Measurements from ENCODE around the gene VPS51. TPM values are rescaled to one million over a fixed set of nuclear protein-coding genes. Genes with fewer than 3 reads are reported as not detected.
A peak's percentile ranks its signal among the peaks of the same experiment; 100 is the strongest.

VPS51 gene
- total and polyA plus RNA-seq, 11 donors, result 78.4 to 165 (median 101) TPM

- Histone ChIP-seq H3K9me3 (no peaks in the 10 kb centered on the region), H3K4me3 (no peak overlapping the region), H3K4me1 (peaks cover 0 to 56% (median 37%) of the 10 kb centered on the region in 12 donors), H3K27ac (no peak overlapping the region), H3K36me3 (peaks cover 0 to 40% (median 28%) of the 10 kb centered on the region in 9 donors), H3K27me3 (peaks cover 0 to 5% (median 0%) of the 10 kb centered on the region in 9 donors)
- intact Hi-C loops (cut with DNase I), result loop anchor here in 1 of 10 donors (10.0 kb wide), 1 partner anchor 194 kb away; the partner anchor contains the start of gene ATG2A
- DNase-seq, result no peak
- ATAC-seq, result no peak
- TF ChIP-seq CTCF (IDR thresholded peaks at IDR 0.05) (no peak), POLR2A (IDR thresholded peaks at IDR 0.05) (no peak)
- WGBS, 4 donors, result 93 to 96% (median 94%) methylated on average over 16 to 38 of the region's 38 CpGs
Measured at GRCh38 chr11:65108469-65109123, 12.6 kb downstream of the VPS51 start.

GRCh38 chr11:65109231-65110198 is 13.5 kb downstream of the VPS51 start:
- peak in 1 of 5 donors; percentile 14 for DNase-seq
- peaks cover 0 to 38% (median 28%) of the 10 kb centered on the region in 9 donors for H3K36me3 ChIP-seq
- no peak for ATAC-seq
- 83 to 89% (median 86%) methylated on average over 22 to 36 of the region's 36 CpGs for WGBS, 4 donors
- no peak overlapping the region for H3K27ac ChIP-seq
- H3K9me3 ChIP-seq, result no peaks in the 10 kb centered on the region
- no peak overlapping the region for H3K4me3 ChIP-seq
- peaks cover 0 to 5% (median 0%) of the 10 kb centered on the region in 9 donors for H3K27me3 ChIP-seq
- intact Hi-C loops (cut with DNase I), result loop anchor here in 9 of 10 donors (2.0 to 10.0 kb wide), 12 partner anchors 69 to 418 kb away; partner anchors contain the start of genes CAPN1 (in 5 of the 9), ARL2 (in 2 of the 9), CDC42BPG (in 2 of the 9) and ATG2A (in 1 of the 9)
- H3K4me1 ChIP-seq, result peaks cover 0 to 55% (median 36%) of the 10 kb centered on the region in 12 donors
- TF ChIP-seq CTCF (IDR thresholded peaks at IDR 0.05), result no peak
- TF ChIP-seq POLR2A (IDR thresholded peaks at IDR 0.05), result no peak

GRCh38 chr11:65110354-65110861 is 14.4 kb downstream of the VPS51 start:
- Histone ChIP-seq H3K4me3 (peak overlapping the region in 1 of 12 donors; percentile 66), H3K36me3 (peaks cover 0 to 34% (median 28%) of the 10 kb centered on the region in 9 donors), H3K4me1 (peaks cover 0 to 50% (median 33%) of the 10 kb centered on the region in 12 donors), H3K27ac (peak overlapping the region in 10 of 12 donors; percentile 31 to 86 (median 66)), H3K27me3 (peaks cover 0 to 5% (median 0%) of the 10 kb centered on the region in 9 donors), H3K9me3 (no peaks in the 10 kb centered on the region)
- TF ChIP-seq CTCF (IDR thresholded peaks at IDR 0.05) (peak; percentile 96 to 99 (median 98)), POLR2A (IDR thresholded peaks at IDR 0.05) (no peak)
- WGBS, 4 donors, result 12 to 16% (median 13%) methylated on average over 9 to 18 of the region's 18 CpGs
- ATAC-seq (peak; percentile 29 to 62 (median 40)), DNase-seq (peak; percentile 82 to 90 (median 86))
- intact Hi-C loops (cut with DNase I), result loop anchor here in 9 of 10 donors (2.0 to 10.0 kb wide), 11 partner anchors 70 to 417 kb away; partner anchors contain the start of genes CAPN1 (in 5 of the 9), ARL2 (in 2 of the 9), CDC42BPG (in 2 of the 9) and DPF2 (in 1 of the 9)
